Activated CD8-positive, alpha-beta memory T cell treated with anti-CD3 and anti-CD28 coated beads, Interleukin-2, amount 10 ng/mL, durations not matched to agents 7 days and 5 days (primary cell): Measurements from ENCODE around the gene DZIP3. TPM values are rescaled to one million over a fixed set of nuclear protein-coding genes. Genes with fewer than 3 reads are reported as not detected.
A peak's percentile ranks its signal among the peaks of the same experiment; 100 is the strongest.

Experiments used
- ATAC-seq: fragments of 150-1000 bp; cut with Tn5 transposase; one replicate; pipeline ENCODE4 v1.10.0; 2021; ENCODE audit warnings: moderate library complexity
- CTCF ChIA-PET: fragments of 350-600 bp; sonication (Branson Sonifier 250); formaldehyde crosslinking; loops from one replicate; lab custom pipeline; 2021; ENCODE audit warnings: antibody characterized with exemption; lab: Charles Lee
- DNase-seq: peaks from one replicate; pipeline ENCODE4 v3.0.0-alpha.2; 2020
- H3K27ac Mint-ChIP-seq: one replicate; pipeline ENCODE4 v1.8.0; 2021; ENCODE audit warnings: mild to moderate bottlenecking, mixed read lengths
- H3K27me3 Mint-ChIP-seq: one replicate; pipeline ENCODE4 v1.8.0; 2021; ENCODE audit warnings: mixed read lengths
- H3K36me3 Mint-ChIP-seq: one replicate; pipeline ENCODE4 v1.8.0; 2021; ENCODE audit warnings: mild to moderate bottlenecking, mixed read lengths
- H3K4me1 Mint-ChIP-seq: one replicate; pipeline ENCODE4 v1.8.0; 2021; ENCODE audit warnings: mixed read lengths
- H3K4me3 Mint-ChIP-seq: one replicate; pipeline ENCODE4 v1.8.0; 2021; ENCODE audit warnings: mild to moderate bottlenecking, moderate library complexity, mixed read lengths
- H3K9me3 Mint-ChIP-seq: one replicate; pipeline ENCODE4 v1.8.0; 2022; ENCODE audit warnings: low read depth, mixed read lengths
- total RNA-seq, 2 experiments: library from RNA; stranded (reverse); gene quantifications; one replicate each; pipeline ENCODE4 v1.2.3, GENCODE V29; 2021

Gene DZIP3
- total RNA-seq, 2 experiments from 2014 or later, result 25.0 to 26.3 TPM

DNA sequence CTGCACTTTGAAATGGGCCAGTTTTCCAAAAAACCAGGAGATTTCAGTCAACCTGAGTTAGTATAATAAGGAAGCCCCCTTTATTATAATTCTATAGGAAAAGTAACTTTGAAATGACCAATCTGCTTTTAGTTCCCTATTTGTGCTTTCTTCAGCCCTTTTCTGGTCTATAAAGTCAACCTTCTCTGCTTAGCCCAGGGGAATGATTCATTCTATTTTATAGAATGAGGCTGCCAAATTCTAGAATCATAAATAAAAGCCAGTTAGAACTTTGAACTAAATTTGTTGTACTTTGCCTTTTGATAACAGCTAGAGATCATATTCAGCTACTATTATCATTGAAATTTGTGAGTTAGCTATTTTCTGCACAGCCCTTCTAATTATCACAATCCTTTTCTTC lies 25.0 kb upstream of the DZIP3 start:
- Mint-ChIP-seq H3K4me1 (peaks cover 12% of the 10 kb centered on the region), H3K9me3 (no peaks in the 10 kb centered on the region), H3K4me3 (no peak overlapping the region), H3K27ac (no peak overlapping the region), H3K27me3 (no peaks in the 10 kb centered on the region), H3K36me3 (peaks cover 54% of the 10 kb centered on the region)
- DNase-seq (no peak), ATAC-seq (no peak)
- CTCF ChIA-PET, result no interaction called here

- CTCF ChIA-PET, result interaction anchor here (1.5 kb wide), 1 partner anchor 13 kb away, joined by 5 read pairs; no protein-coding TSS in a partner anchor
- DNase-seq (no peak), ATAC-seq (no peak)
- H3K4me1 Mint-ChIP-seq, result peaks cover 12% of the 10 kb centered on the region
- no peaks in the 10 kb centered on the region for H3K27me3 Mint-ChIP-seq
- H3K27ac Mint-ChIP-seq, result no peak overlapping the region
- H3K36me3 Mint-ChIP-seq, result peaks cover 56% of the 10 kb centered on the region
- H3K4me3 Mint-ChIP-seq, result no peak overlapping the region
- H3K9me3 Mint-ChIP-seq, result no peaks in the 10 kb centered on the region
Measured at GRCh38 chr3:108565506-108565905, 24.0 kb upstream of the DZIP3 start.

GRCh38 chr3:108566599-108566998 lies 22.9 kb upstream of the DZIP3 start:
- H3K4me3 Mint-ChIP-seq, result no peak overlapping the region
- DNase-seq, result no peak
- H3K36me3 Mint-ChIP-seq, result peaks cover 49% of the 10 kb centered on the region
- H3K4me1 Mint-ChIP-seq, result peaks cover 12% of the 10 kb centered on the region
- CTCF ChIA-PET, result interaction anchor here (1.5 to 1.8 kb wide), 2 partner anchors 8 to 14 kb away, joined by 4 to 5 read pairs; no protein-coding TSS in a partner anchor
- no peaks in the 10 kb centered on the region for H3K9me3 Mint-ChIP-seq
- no peaks in the 10 kb centered on the region for H3K27me3 Mint-ChIP-seq
- ATAC-seq, result no peak
- H3K27ac Mint-ChIP-seq, result no peak overlapping the region

DNA sequence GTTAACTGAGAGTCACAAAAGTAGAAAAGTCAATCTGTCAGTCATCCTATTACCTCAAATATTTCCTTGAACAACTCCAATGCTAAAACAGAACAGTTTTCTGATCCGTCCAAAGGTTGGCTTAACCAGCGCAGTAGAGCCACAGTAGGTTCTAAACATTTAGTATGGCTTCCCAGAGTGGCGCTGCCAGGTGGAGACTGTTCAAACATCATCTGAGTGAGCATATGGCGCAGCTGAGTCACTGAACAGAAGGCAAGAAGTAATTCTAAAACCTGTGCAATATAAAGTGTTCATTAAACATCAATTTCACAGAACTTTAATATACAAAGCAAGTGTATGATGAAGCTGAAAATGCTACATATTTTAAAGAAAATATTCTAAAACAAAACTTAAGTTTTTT lies 20.2 kb upstream of the DZIP3 start:
- Mint-ChIP-seq H3K4me3 (no peak overlapping the region), H3K4me1 (peaks cover 12% of the 10 kb centered on the region), H3K27me3 (no peaks in the 10 kb centered on the region), H3K9me3 (peaks cover 5% of the 10 kb centered on the region), H3K27ac (no peak overlapping the region), H3K36me3 (peaks cover 58% of the 10 kb centered on the region)
- ATAC-seq (no peak), DNase-seq (no peak)
- CTCF ChIA-PET, result no interaction called here

- Mint-ChIP-seq H3K36me3 (peaks cover 74% of the 10 kb centered on the region), H3K27ac (no peak overlapping the region), H3K4me3 (no peak overlapping the region), H3K9me3 (peaks cover 4% of the 10 kb centered on the region), H3K27me3 (no peaks in the 10 kb centered on the region), H3K4me1 (peaks cover 13% of the 10 kb centered on the region)
- ATAC-seq (no peak), DNase-seq (no peak)
- CTCF ChIA-PET, result interaction anchor here (1.1 kb wide), 1 partner anchor 11 kb away, joined by 4 read pairs; the partner anchor contains the start of genes CIP2A and DZIP3
Measured at GRCh38 chr3:108578064-108578463, 11.5 kb upstream of the DZIP3 start.

DNA sequence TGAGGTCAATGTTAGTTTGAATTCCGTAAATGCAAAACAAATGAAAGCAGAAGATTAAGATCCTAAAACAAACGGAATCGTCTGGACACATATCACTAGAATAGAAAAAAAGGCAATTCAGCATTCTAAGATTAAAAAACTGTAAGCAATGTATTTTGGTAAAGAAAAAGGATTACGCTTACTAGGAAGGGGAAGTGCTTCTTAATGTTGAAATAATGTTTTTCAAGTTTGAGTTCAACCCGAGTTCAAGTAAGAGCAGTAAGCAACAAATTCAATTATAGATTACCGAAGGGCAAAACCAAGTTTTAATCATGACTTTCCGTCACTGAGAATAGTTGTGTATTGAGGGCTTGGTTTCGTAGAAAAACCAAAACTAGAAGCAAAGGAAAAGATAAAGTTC lies 921 bp upstream of the DZIP3 start:
- CTCF ChIA-PET, result interaction anchor here (0.8 to 3.6 kb wide), 7 partner anchors 10 to 326 kb away, joined by 3 to 39 read pairs (median 6); no protein-coding TSS in a partner anchor
- Mint-ChIP-seq H3K27ac (peak overlapping the region; percentile 99), H3K4me1 (peaks cover 54% of the 10 kb centered on the region), H3K9me3 (no peaks in the 10 kb centered on the region), H3K27me3 (no peaks in the 10 kb centered on the region), H3K4me3 (peak overlapping the region; percentile 86), H3K36me3 (peaks cover 26% of the 10 kb centered on the region)
- DNase-seq, result no peak
- no peak for ATAC-seq

- no peaks in the 10 kb centered on the region for H3K27me3 Mint-ChIP-seq
- DNase-seq (no peak), ATAC-seq (no peak)
- peak overlapping the region; percentile 86 for H3K4me3 Mint-ChIP-seq
- no peaks in the 10 kb centered on the region for H3K9me3 Mint-ChIP-seq
- peaks cover 50% of the 10 kb centered on the region for H3K4me1 Mint-ChIP-seq
- H3K36me3 Mint-ChIP-seq, result peaks cover 21% of the 10 kb centered on the region
- peak overlapping the region; percentile 99 for H3K27ac Mint-ChIP-seq
- CTCF ChIA-PET, result interaction anchor here (1.0 to 3.6 kb wide), 7 partner anchors 9 to 325 kb away, joined by 4 to 39 read pairs (median 7); no protein-coding TSS in a partner anchor
Measured at GRCh38 chr3:108589998-108590323, 439 bp downstream of the DZIP3 start.

- CTCF ChIA-PET, result interaction anchor here (1.6 to 3.6 kb wide), 6 partner anchors 8 to 325 kb away, joined by 4 to 39 read pairs (median 8); no protein-coding TSS in a partner anchor
- DNase-seq, result no peak
- Mint-ChIP-seq H3K27me3 (no peaks in the 10 kb centered on the region), H3K27ac (peak overlapping the region; percentile 99), H3K9me3 (no peaks in the 10 kb centered on the region), H3K4me1 (peaks cover 48% of the 10 kb centered on the region), H3K4me3 (peak overlapping the region; percentile 86), H3K36me3 (peaks cover 16% of the 10 kb centered on the region)
- no peak for ATAC-seq
Measured at GRCh38 chr3:108590460-108590859, 938 bp downstream of the DZIP3 start.

DNA sequence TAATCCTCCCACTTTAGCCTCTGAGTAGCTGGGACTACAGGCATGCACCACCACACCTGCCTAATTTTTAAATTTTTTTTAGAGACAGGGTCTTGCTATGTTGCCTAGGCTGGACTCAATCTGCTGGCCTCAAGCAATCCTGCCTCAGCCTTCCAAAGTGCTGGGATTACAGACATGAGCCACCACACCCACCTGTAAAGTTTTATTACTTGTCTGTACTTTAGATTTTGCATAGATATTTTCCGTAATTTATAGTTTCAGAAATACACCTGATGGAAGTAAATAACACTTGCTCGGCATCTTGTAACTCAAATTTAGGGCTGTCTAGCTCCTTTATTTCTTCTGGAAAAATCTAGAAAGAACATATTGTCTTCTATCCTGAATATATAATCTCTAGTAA lies 5.8 kb downstream of the DZIP3 start:
- Mint-ChIP-seq H3K9me3 (no peaks in the 10 kb centered on the region), H3K4me3 (no peak overlapping the region), H3K27me3 (no peaks in the 10 kb centered on the region), H3K36me3 (peaks cover 5% of the 10 kb centered on the region), H3K4me1 (peaks cover 58% of the 10 kb centered on the region), H3K27ac (no peak overlapping the region)
- DNase-seq (no peak), ATAC-seq (no peak)
- CTCF ChIA-PET, result interaction anchor here (0.9 to 1.0 kb wide), 2 partner anchors 8 to 238 kb away, joined by 3 read pairs; no protein-coding TSS in a partner anchor

GRCh38 chr3:108598375-108598774 lies 8.9 kb downstream of the DZIP3 start:
- no peak overlapping the region for H3K27ac Mint-ChIP-seq

GRCh38 chr3:108599677-108600409 lies 10.3 kb downstream of the DZIP3 start:
- peaks cover 75% of the 10 kb centered on the region for H3K4me1 Mint-ChIP-seq
- ATAC-seq (peak; percentile 69), DNase-seq (no peak)
- peak overlapping the region; percentile 46 for H3K4me3 Mint-ChIP-seq
- no peaks in the 10 kb centered on the region for H3K27me3 Mint-ChIP-seq
- peaks cover 6% of the 10 kb centered on the region for H3K9me3 Mint-ChIP-seq
- peak overlapping the region; percentile 90 for H3K27ac Mint-ChIP-seq
- H3K36me3 Mint-ChIP-seq, result peaks cover 16% of the 10 kb centered on the region
- CTCF ChIA-PET, result interaction anchor here (0.8 to 3.9 kb wide), 4 partner anchors 10 to 222 kb away, joined by 3 to 21 read pairs (median 3); partner anchors contain the start of genes CIP2A and DZIP3

More at GRCh38 chr3:108598375-108598774, 8.9 kb downstream of the DZIP3 start:
- no peak for DNase-seq
- no peak overlapping the region for H3K4me3 Mint-ChIP-seq
- ATAC-seq, result no peak
- peaks cover 16% of the 10 kb centered on the region for H3K36me3 Mint-ChIP-seq
- CTCF ChIA-PET, result interaction anchor here (0.7 to 3.9 kb wide), 4 partner anchors 9 to 220 kb away, joined by 3 to 21 read pairs (median 4); partner anchors contain the start of genes CIP2A and DZIP3
- no peaks in the 10 kb centered on the region for H3K27me3 Mint-ChIP-seq
- H3K9me3 Mint-ChIP-seq, result peaks cover 6% of the 10 kb centered on the region
- H3K4me1 Mint-ChIP-seq, result peaks cover 66% of the 10 kb centered on the region

GRCh38 chr3:108602249-108602934 lies 12.9 kb downstream of the DZIP3 start:
- H3K36me3 Mint-ChIP-seq, result peaks cover 29% of the 10 kb centered on the region
- peak overlapping the region; percentile 88 for H3K27ac Mint-ChIP-seq
- ATAC-seq (peak; percentile 77), DNase-seq (peak; percentile 72)
- no peaks in the 10 kb centered on the region for H3K27me3 Mint-ChIP-seq
- peaks cover 66% of the 10 kb centered on the region for H3K4me1 Mint-ChIP-seq
- peaks cover 6% of the 10 kb centered on the region for H3K9me3 Mint-ChIP-seq
- peak overlapping the region; percentile 68 for H3K4me3 Mint-ChIP-seq
- CTCF ChIA-PET, result interaction anchor here (1.2 to 5.0 kb wide), 8 partner anchors 8 to 313 kb away, joined by 3 to 39 read pairs (median 6); partner anchors contain the start of genes CIP2A and DZIP3

DNA sequence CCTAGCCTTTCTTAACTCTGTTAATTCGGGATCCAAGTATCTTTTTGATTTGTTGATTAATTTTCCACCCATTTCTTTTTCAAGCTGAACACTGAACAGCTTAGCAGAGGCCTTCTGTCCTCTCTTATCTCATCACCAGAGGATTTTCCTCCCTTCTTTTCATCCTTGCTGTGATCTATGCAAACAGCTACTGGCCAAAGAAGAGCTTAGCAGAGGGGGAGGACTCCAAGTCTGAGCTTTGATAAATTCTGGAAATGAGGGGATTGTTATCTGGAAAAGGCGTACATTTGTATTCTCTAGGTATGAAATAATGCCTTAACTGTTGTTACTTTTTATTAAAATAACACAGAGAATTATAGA lies 13.4 kb downstream of the DZIP3 start:
- H3K27me3 Mint-ChIP-seq, result no peaks in the 10 kb centered on the region
- H3K36me3 Mint-ChIP-seq, result peaks cover 33% of the 10 kb centered on the region
- peak overlapping the region; percentile 68 for H3K4me3 Mint-ChIP-seq
- CTCF ChIA-PET, result interaction anchor here (0.7 to 5.0 kb wide), 10 partner anchors 8 to 312 kb away, joined by 3 to 39 read pairs (median 6); partner anchors contain the start of genes CIP2A and DZIP3
- peaks cover 66% of the 10 kb centered on the region for H3K4me1 Mint-ChIP-seq
- peak overlapping the region; percentile 88 for H3K27ac Mint-ChIP-seq
- peaks cover 6% of the 10 kb centered on the region for H3K9me3 Mint-ChIP-seq
- ATAC-seq (peak; percentile 7), DNase-seq (no peak)
